ENCODE measurements around the gene NEIL1. TPM values are rescaled to one million over a fixed set of nuclear protein-coding genes. Genes with fewer than 3 reads are reported as not detected.

The NEIL1 gene
- total and polyA plus RNA-seq, 10 of the 15 experiments (the other 5 are each of a cell fraction or from before 2014, with no cell fraction given) = 0.10 to 2.3 (median 0.66) TPM

GRCh38 chr15:75347222-75348033, 589 bp downstream of the NEIL1 start (continued):
- TF ChIP-seq IKZF1 (conservative IDR thresholded peaks at IDR 0.05) = peak; percentile 48
- TF ChIP-seq IKZF2 (IDR thresholded peaks at IDR 0.05) = peak in 1 of 2 experiments; percentile 20; a peak in 2 of 4 replicates
- no peak for TF ChIP-seq ATF2 (IDR thresholded peaks at IDR 0.05; ENCODE audit: low read length)
- peak; percentile 92 for TF ChIP-seq TCF12 (IDR thresholded peaks at IDR 0.05; ENCODE audit: low read depth, low read length)
- TF ChIP-seq POLR2A (IDR thresholded peaks at IDR 0.05; ENCODE audit: low read depth, low read length) = peak; percentile 68
- TF ChIP-seq MAX (IDR thresholded peaks at IDR 0.05; ENCODE audit: low read depth, low read length) = peak; percentile 30; the same call in 1 of the 2 replicates
- TF ChIP-seq RELA (IDR thresholded peaks at IDR 0.05; ENCODE audit: borderline replicate concordance, partially characterized antibody) = peak; percentile 10
- peak; percentile 33; the same call in 1 of the 2 replicates for TF ChIP-seq CHD2 (IDR thresholded peaks at IDR 0.05; ENCODE audit: borderline replicate concordance, low read depth, low read length)
- 0 out of 2 replicates have a peak, but pooled peaks have one; percentile 32 for TF ChIP-seq HDGF (IDR thresholded peaks at IDR 0.05)
- TF ChIP-seq GATAD2B (conservative IDR thresholded peaks at IDR 0.05; ENCODE audit: low read depth) = peak; percentile 59; the same call in 1 of the 2 replicates
- peak; percentile 74 for TF ChIP-seq MEF2B (IDR thresholded peaks at IDR 0.05; ENCODE audit: partially characterized antibody, poor library complexity, severe bottlenecking)
